RWPE1 (cell line): ENCODE measurements around the gene TSPAN9.
A peak's percentile ranks its signal among the peaks of the same experiment; 100 is the strongest.

Source experiments
- CTCF ChIA-PET: fragments of 350-600 bp; sonication (Branson Sonifier 250); formaldehyde crosslinking; extraction: SDS; loops from one replicate; lab custom pipeline; 2021; lab: Yijun Ruan, JAX
- POLR2A ChIA-PET: fragments of 400-600 bp; formaldehyde crosslinking; extraction: SDS; loops from one replicate; lab custom pipeline; 2020; ENCODE audit warnings: antibody characterized with exemption; ENCODE audit not compliant: low non-redundant PET; lab: Yijun Ruan, JAX
- DNase-seq: peaks from one replicate; pipeline ENCODE4 v3.0.0; 2012; ENCODE audit warnings: low spot score
- H3K27ac ChIP-seq: fragments of 450-650 bp; 2 replicates; pipeline ENCODE4 v1.5.1; 2017
- CTCF ChIP-seq: fragments of 450-650 bp; conservative IDR thresholded peaks from 2 replicates; pipeline ENCODE4 v1.5.1; 2017; ENCODE audit warnings: low read depth, mild to moderate bottlenecking

Gene TSPAN9

GRCh38 chr12:3326850-3327780 is 249.9 kb downstream of the TSPAN9 start:
- no peak overlapping the region for H3K27ac ChIP-seq
- DNase-seq: no peak
- ChIA-PET POLR2A (no interaction called here), CTCF (no interaction called here)
- no peak for TF ChIP-seq CTCF

- ChIA-PET CTCF (no interaction called here), POLR2A (no interaction called here)
- no peak overlapping the region for H3K27ac ChIP-seq
- no peak for DNase-seq
- no peak for TF ChIP-seq CTCF
Observed at GRCh38 chr12:3328081-3328480, 250.9 kb downstream of the TSPAN9 start.

- CTCF ChIA-PET: interaction anchor here (1.1 kb wide), 1 partner anchor 449 kb away, joined by 3 read pairs; no protein-coding TSS in a partner anchor
- DNase-seq: no peak
- POLR2A ChIA-PET: no interaction called here
- no peak overlapping the region for H3K27ac ChIP-seq
- TF ChIP-seq CTCF: no peak
Observed at GRCh38 chr12:3328571-3328970, 251.4 kb downstream of the TSPAN9 start.

GRCh38 chr12:3329361-3329760 is 252.2 kb downstream of the TSPAN9 start:
- no peak for TF ChIP-seq CTCF
- H3K27ac ChIP-seq: no peak overlapping the region
- ChIA-PET CTCF (interaction anchor here (1.1 kb wide), 1 partner anchor 448 kb away, joined by 3 read pairs; no protein-coding TSS in a partner anchor), POLR2A (no interaction called here)
- no peak for DNase-seq

- no peak for DNase-seq
- no peak overlapping the region for H3K27ac ChIP-seq
- no peak for TF ChIP-seq CTCF
- ChIA-PET CTCF (interaction anchor here (1.1 kb wide), 1 partner anchor 31 kb away, joined by 6 read pairs; no protein-coding TSS in a partner anchor), POLR2A (no interaction called here)
Observed at GRCh38 chr12:3330976-3331510, 253.9 kb downstream of the TSPAN9 start.

- CTCF ChIA-PET: interaction anchor here (0.7 to 1.1 kb wide), 2 partner anchors 32 to 259 kb away, joined by 3 to 6 read pairs; no protein-coding TSS in a partner anchor
- peak; percentile 21 for DNase-seq
- POLR2A ChIA-PET: no interaction called here
- no peak for TF ChIP-seq CTCF
- no peak overlapping the region for H3K27ac ChIP-seq
Observed at GRCh38 chr12:3332188-3332587, 255.0 kb downstream of the TSPAN9 start.
